ENCODE results near the gene ABHD2.
A peak's percentile ranks its signal among the peaks of the same experiment; 100 is the strongest.
"Not testable (repeated sequence)": the region's sequence is repeated elsewhere in the genome, so short reads cannot be mapped to it uniquely, and the experiment has no call there.

Gene ABHD2

GRCh38 chr15:89227425-89227824 lies 139.2 kb downstream of the ABHD2 start:
- ATAC-seq (no peak), DNase-seq (no peak)

- peak; percentile 38 for ATAC-seq
- DNase-seq, result no peak
These were observed 142.0 kb downstream of the ABHD2 start for GRCh38 chr15:89230277-89230676.

- DNase-seq (no peak), ATAC-seq (no peak)
These were observed 143.6 kb downstream of the ABHD2 start for GRCh38 chr15:89231832-89232231.

- DNase-seq, ATAC-seq: not testable (repeated sequence)
These were observed 151.9 kb downstream of the ABHD2 start for GRCh38 chr15:89239883-89240810.

- ATAC-seq (no peak), DNase-seq (no peak)
These were observed 154.9 kb downstream of the ABHD2 start for GRCh38 chr15:89243046-89243690.

GRCh38 chr15:89243691-89244573 lies 155.7 kb downstream of the ABHD2 start, which contains the start of gene FANCI:
Gene FANCI, plus strand, starts transcription at chr15:89243979. Its CDS starts 3,669 bp downstream, at chr15:89247648.
- DNase-seq (peak; percentile 99), ATAC-seq (peak; percentile 96)

GRCh38 chr15:89244574-89244903 lies 156.3 kb downstream of the ABHD2 start:
- ATAC-seq, result no peak

GRCh38 chr15:89247446-89247845 lies 159.2 kb downstream of the ABHD2 start:
- DNase-seq (no peak), ATAC-seq (no peak)

More at GRCh38 chr15:89244574-89244903, 156.3 kb downstream of the ABHD2 start:
- no peak for DNase-seq

- DNase-seq (no peak), ATAC-seq (no peak)
These were observed 160.3 kb downstream of the ABHD2 start for GRCh38 chr15:89248584-89248983.

GRCh38 chr15:89250142-89250541 lies 161.9 kb downstream of the ABHD2 start:
- ATAC-seq, DNase-seq: not testable (repeated sequence)

All from stimulated activated naive CD8-positive, alpha-beta T cell treated with anti-CD3 and anti-CD28 coated beads, Interleukin-15, Interleukin-2, amounts not matched to agents 100 U/mL and 50 U/mL, for 24 hours (primary cell).